Measurements from ENCODE around the gene AUTS2. TPM values are rescaled to one million over a fixed set of nuclear protein-coding genes. Genes with fewer than 3 reads are reported as not detected.

Gene AUTS2
- total and polyA plus RNA-seq, 9 of the 15 experiments (the other 6 are each of a cell fraction or from before 2014, with no cell fraction given): 0.58 TPM; not detected in 8

DNA sequence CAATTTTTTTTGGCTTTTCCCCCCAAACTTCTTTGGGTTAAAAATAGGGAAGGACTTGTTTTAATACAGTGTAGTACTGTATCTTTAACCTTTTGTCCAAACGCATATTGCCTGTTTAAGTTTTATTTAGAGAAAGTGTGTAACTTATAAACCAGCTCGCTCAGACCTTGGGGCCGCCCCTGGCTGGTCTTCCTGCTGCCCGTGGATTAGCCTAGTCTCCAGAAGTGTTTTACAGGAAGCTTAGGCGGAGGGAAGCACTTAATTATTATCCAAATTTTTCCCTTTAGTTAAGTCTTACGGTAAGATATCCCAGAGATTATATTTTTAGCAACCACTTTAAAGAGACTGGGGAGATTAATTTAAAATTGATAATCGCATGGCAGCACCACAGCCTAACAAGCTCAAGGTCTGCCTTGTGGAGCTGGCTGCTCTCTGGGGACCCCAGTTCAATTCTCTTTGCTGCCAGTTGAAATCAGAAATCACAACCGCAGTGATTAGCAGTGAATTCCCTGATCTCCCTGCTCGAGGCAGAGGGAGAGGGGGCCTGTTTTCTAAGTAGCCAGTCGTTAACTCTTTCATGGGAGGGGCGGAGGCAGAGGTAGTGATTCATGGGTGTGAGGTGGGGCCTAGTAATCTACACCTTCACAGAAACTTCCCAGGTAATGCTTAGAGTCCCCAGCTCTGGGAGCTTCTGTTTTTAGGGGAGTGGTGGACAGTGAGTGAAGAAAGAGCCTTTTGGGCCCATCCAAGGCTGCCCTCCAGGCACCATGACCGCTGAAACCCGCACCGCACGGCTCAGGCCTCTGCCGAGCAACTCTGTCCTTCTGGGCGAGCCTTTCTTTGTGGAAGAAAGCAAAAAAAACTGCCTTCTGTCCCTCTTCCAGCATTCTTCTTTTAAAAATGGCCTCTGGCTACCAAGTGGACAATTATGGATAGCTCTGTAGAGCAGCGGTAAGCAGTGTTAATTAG lies 984.9 kb downstream of the AUTS2 start (continued):
- TF ChIP-seq TAF9B (IDR thresholded peaks at IDR 0.05; ENCODE audit: partially characterized antibody) (no peak), SREBF2 (CRISPR knock-in tag; IDR thresholded peaks at IDR 0.05) (no peak), ERF (CRISPR knock-in tag; IDR thresholded peaks at IDR 0.05) (no peak)
- TF ChIP-seq, protein P1, sequence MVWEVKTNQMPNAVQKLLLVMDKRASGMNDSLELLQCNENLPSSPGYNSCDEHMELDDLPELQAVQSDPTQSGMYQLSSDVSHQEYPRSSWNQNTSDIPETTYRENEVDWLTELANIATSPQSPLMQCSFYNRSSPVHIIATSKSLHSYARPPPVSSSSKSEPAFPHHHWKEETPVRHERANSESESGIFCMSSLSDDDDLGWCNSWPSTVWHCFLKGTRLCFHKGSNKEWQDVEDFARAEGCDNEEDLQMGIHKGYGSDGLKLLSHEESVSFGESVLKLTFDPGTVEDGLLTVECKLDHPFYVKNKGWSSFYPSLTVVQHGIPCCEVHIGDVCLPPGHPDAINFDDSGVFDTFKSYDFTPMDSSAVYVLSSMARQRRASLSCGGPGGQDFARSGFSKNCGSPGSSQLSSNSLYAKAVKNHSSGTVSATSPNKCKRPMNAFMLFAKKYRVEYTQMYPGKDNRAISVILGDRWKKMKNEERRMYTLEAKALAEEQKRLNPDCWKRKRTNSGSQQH (CRISPR knock-in tag; IDR thresholded peaks at IDR 0.05): no peak

DNA sequence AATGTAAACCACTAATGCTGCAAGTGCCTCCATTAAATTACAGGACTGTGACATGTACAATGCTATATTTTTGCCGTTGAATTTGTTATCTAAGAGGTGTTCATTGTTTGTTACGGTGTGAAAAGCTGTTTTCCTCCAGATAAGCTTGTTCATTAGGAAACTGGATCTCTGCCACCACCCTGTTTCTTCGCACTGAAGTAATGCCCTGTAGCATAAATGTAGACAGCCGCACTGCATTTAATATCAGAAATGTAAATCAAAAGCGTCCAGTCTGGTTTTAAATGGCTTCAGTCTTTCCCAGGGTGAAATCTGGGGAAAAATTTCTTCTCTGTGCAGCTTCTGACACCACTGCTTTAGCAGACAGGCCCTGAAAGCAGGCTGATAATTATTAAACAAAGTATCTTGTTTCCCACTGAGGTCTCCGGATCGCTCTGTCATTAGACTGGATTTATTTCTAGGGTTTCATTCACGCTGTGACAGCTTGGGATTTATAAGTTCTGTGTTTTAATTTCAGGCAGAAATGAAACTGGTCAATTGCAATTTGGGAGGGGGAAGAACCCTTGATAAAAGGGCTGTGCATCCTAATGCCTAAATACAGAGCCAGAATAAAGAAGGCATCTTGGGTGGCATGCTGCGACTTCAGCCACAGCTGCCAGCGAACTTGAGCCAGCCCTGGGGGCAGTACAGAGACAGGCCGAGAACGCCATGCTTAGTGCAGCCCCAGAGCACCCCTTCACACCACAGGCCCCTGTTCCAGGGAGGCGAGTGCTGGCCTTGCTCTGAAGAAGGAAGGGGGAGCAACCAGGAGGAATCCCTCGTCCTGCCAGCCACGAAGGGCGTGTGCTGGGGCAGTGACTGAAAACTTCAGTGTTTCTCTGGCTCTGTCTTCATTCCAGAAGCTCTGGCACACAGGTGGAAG lies 985.9 kb downstream of the AUTS2 start:
- in situ Hi-C loops (cut with MboI) (no loop called here), intact Hi-C loops (cut with micrococcal nuclease) (loop anchor here (5.0 kb wide), 1 partner anchor 113 kb away; no protein-coding TSS in a partner anchor)
- H3K9ac ChIP-seq (ENCODE audit: insufficient read depth in 1 of 2, low read depth in 2 of 2, low read length in 2 of 2): no peak overlapping the region
- no peaks in the 10 kb centered on the region for H3K9me3 ChIP-seq (replicated peaks; ENCODE audit: control insufficient read depth, insufficient read depth, low read depth, low read length)
- no peaks in the 10 kb centered on the region for H3K9me1 ChIP-seq (ENCODE audit: control insufficient read depth, insufficient read depth, low read length)
- H3K4me3 ChIP-seq: no peak overlapping the region
- FAIRE-seq (no peak), ATAC-seq (no peak), DNase-seq (ENCODE audit: extremely low read depth in 1 of 4, low spot score in 3 of 4) (peak in 3 of 4 experiments; percentile 12 to 32 (median 24))
- H3K27ac ChIP-seq (ENCODE audit: extremely low read depth, low read depth, low read length): no peak overlapping the region
- POLR2A ChIA-PET: interaction anchor here (1.5 kb wide), 1 partner anchor 11 kb away, joined by 3 read pairs; no protein-coding TSS in a partner anchor
- CTCF ChIA-PET (ENCODE audit: low intra/inter-chr PET ratio): no interaction called here
- no peak overlapping the region for H3K4me2 ChIP-seq (ENCODE audit: insufficient read depth, low read length)
- no TSS peak for BruUV-seq (replicated peaks)
- H3K27me3 ChIP-seq (ENCODE audit: control insufficient read depth in 2 of 2, insufficient read depth in 2 of 2, low read length in 2 of 2): peaks cover 12 to 22% of the 10 kb centered on the region in 2 experiments
- H3K36me3 ChIP-seq (ENCODE audit: control insufficient read depth, insufficient read depth, low read length): no peaks in the 10 kb centered on the region
- H2AFZ ChIP-seq (ENCODE audit: low read depth, low read length): no peak overlapping the region
- H3K4me1 ChIP-seq (replicated peaks in 1 of 2; ENCODE audit: control insufficient read depth in 2 of 2, insufficient read depth in 2 of 2, low read length in 2 of 2): no peaks in the 10 kb centered on the region
- WGBS (ENCODE audit: insufficient coverage, low coverage, missing lambda C conversion rate): 4% methylated on average over 16 of the region's 16 CpGs
- no peaks in the 10 kb centered on the region; the same call in 1 of the 2 replicates for H4K20me1 ChIP-seq (replicated peaks; ENCODE audit: control insufficient read depth, insufficient read depth, low read length)
- H3K79me2 ChIP-seq (ENCODE audit: control insufficient read depth, insufficient read depth, low read length): no peaks in the 10 kb centered on the region
- TF ChIP-seq ZNF778 (CRISPR knock-in tag; IDR thresholded peaks at IDR 0.05) (no peak), NFE2 (IDR thresholded peaks at IDR 0.05; ENCODE audit: low read depth) (no peak), SOX6 (IDR thresholded peaks at IDR 0.05) (peak; percentile 70), OTX1 (CRISPR knock-in tag; IDR thresholded peaks at IDR 0.05) (no peak), ZZZ3 (IDR thresholded peaks at IDR 0.05) (no peak), HCFC1 (IDR thresholded peaks at IDR 0.05; ENCODE audit: low read depth, low read length) (no peak), PCBP1 (IDR thresholded peaks at IDR 0.05; ENCODE audit: low read depth, low read length, poor library complexity, severe bottlenecking) (no peak), GATAD2B (IDR thresholded peaks at IDR 0.05; ENCODE audit: borderline replicate concordance) (no peak)
- TF ChIP-seq, protein P2, sequence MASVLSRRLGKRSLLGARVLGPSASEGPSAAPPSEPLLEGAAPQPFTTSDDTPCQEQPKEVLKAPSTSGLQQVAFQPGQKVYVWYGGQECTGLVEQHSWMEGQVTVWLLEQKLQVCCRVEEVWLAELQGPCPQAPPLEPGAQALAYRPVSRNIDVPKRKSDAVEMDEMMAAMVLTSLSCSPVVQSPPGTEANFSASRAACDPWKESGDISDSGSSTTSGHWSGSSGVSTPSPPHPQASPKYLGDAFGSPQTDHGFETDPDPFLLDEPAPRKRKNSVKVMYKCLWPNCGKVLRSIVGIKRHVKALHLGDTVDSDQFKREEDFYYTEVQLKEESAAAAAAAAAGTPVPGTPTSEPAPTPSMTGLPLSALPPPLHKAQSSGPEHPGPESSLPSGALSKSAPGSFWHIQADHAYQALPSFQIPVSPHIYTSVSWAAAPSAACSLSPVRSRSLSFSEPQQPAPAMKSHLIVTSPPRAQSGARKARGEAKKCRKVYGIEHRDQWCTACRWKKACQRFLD (CRISPR knock-in tag; IDR thresholded peaks at IDR 0.05): no peak
- TF ChIP-seq, protein P3, sequence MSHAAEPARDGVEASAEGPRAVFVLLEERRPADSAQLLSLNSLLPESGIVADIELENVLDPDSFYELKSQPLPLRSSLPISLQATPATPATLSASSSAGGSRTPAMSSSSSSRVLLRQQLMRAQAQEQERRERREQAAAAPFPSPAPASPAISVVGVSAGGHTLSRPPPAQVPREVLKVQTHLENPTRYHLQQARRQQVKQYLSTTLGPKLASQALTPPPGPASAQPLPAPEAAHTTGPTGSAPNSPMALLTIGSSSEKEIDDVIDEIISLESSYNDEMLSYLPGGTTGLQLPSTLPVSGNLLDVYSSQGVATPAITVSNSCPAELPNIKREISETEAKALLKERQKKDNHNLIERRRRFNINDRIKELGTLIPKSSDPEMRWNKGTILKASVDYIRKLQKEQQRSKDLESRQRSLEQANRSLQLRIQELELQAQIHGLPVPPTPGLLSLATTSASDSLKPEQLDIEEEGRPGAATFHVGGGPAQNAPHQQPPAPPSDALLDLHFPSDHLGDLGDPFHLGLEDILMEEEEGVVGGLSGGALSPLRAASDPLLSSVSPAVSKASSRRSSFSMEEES (CRISPR knock-in tag; IDR thresholded peaks at IDR 0.05): no peak
